CD14-positive monocyte (primary cell): Measurements from ENCODE around the gene PDGFD. TPM values are rescaled to one million over a fixed set of nuclear protein-coding genes. Genes with fewer than 3 reads are reported as not detected.

Experiments used
- DNase-seq, 3 donors: peaks; one replicate each; pipeline ENCODE4 v3.0.0-alpha.2; 2011 to 2022
- H2AFZ ChIP-seq: 2 replicates; pipeline ENCODE4 v1.6.0; 2012; ENCODE audit warnings: mild to moderate bottlenecking, low read depth, low read length, inconsistent platforms; ENCODE audit not compliant: insufficient read depth, poor library complexity, severe bottlenecking
- H3K27ac ChIP-seq, 2 donors: 1 replicate in 1 of 2; 2 replicates in 1 of 2; pipeline ENCODE4 v1.5.1; 2012 to 2013; ENCODE audit warnings: low read length in 2 of 2, control low read depth in 1 of 2, inconsistent platforms in 1 of 2, low read depth in 1 of 2, mild to moderate bottlenecking in 1 of 2
- H3K27me3 ChIP-seq, 2 donors: one replicate each; pipeline versions ENCODE4 v1.6.0 to v1.6.1; 2011 to 2013; ENCODE audit warnings: low read length in 2 of 2; ENCODE audit not compliant: control insufficient read depth in 2 of 2, insufficient read depth in 2 of 2
- H3K36me3 ChIP-seq, 2 donors: replicated peaks in 1 of 2; 1 replicate in 1 of 2; 2 replicates in 1 of 2; pipeline versions ENCODE4 v1.5.1 to v1.6.1; 2012 to 2013; ENCODE audit warnings: low read length in 2 of 2, control low read depth in 1 of 2, inconsistent platforms in 1 of 2, mild to moderate bottlenecking in 1 of 2; ENCODE audit not compliant: insufficient read depth in 2 of 2, control insufficient read depth in 1 of 2
- H3K4me1 ChIP-seq, 2 donors: 1 replicate in 1 of 2; 2 replicates in 1 of 2; pipeline versions ENCODE4 v1.5.1 to v1.6.1; 2012 to 2013; ENCODE audit warnings: low read length in 2 of 2, control low read depth in 1 of 2, inconsistent platforms in 1 of 2, mild to moderate bottlenecking in 1 of 2, moderate library complexity in 1 of 2; ENCODE audit not compliant: insufficient read depth in 2 of 2, control insufficient read depth in 1 of 2
- H3K4me2 ChIP-seq: replicated peaks from 2 replicates; pipeline ENCODE3; 2012; ENCODE audit warnings: low read length, moderate library complexity, mild to moderate bottlenecking; ENCODE audit not compliant: poor library complexity, severe bottlenecking; ENCODE audit errors: extremely low read depth
- H3K4me3 ChIP-seq, 3 experiments: fragments of 200-600 bp in 1 of 3; sonication (generic) in 1 of 3; replicated peaks in 1 of 3; 1 replicate in 2 of 3; 2 replicates in 1 of 3; pipeline ENCODE4 v1.5.1; 2011 to 2013; ENCODE audit warnings: low read length in 3 of 3, mild to moderate bottlenecking in 3 of 3, control low read depth in 2 of 3, low read depth in 2 of 3, inconsistent platforms in 1 of 3, moderate library complexity in 1 of 3
- H3K79me2 ChIP-seq: 2 replicates; pipeline ENCODE4 v1.6.0; 2012; ENCODE audit warnings: mild to moderate bottlenecking, control low read depth, inconsistent platforms, low read length, moderate library complexity; ENCODE audit not compliant: insufficient read depth
- H3K9ac ChIP-seq: 2 replicates; pipeline ENCODE4 v1.6.0; 2017; ENCODE audit warnings: low read length, mild to moderate bottlenecking; ENCODE audit not compliant: insufficient read depth, poor library complexity, severe bottlenecking
- H3K9me3 ChIP-seq, 2 donors: replicated peaks in 1 of 2; 1 replicate in 1 of 2; 2 replicates in 1 of 2; pipeline versions ENCODE4 v1.5.1 to v1.6.1; 2012 to 2013; ENCODE audit warnings: low read length in 2 of 2, control low read depth in 1 of 2; ENCODE audit not compliant: control insufficient read depth in 1 of 2, insufficient read depth in 1 of 2
- H4K20me1 ChIP-seq: 2 replicates; pipeline ENCODE4 v1.6.0; 2012; ENCODE audit warnings: mild to moderate bottlenecking, low read length, control low read depth, moderate library complexity; ENCODE audit not compliant: insufficient read depth
- H3K27ac Mint-ChIP-seq, 7 donors: one replicate each; pipeline ENCODE4 v1.8.0; 2020; ENCODE audit warnings: mild to moderate bottlenecking in 7 of 7, mixed read lengths in 7 of 7, moderate library complexity in 6 of 7, inconsistent platforms in 2 of 7
- H3K27me3 Mint-ChIP-seq, 3 donors: one replicate each; pipeline ENCODE4 v1.8.0; 2021 to 2022; ENCODE audit warnings: low read depth in 3 of 3, mild to moderate bottlenecking in 3 of 3, mixed read lengths in 3 of 3, moderate library complexity in 3 of 3, inconsistent platforms in 1 of 3
- H3K36me3 Mint-ChIP-seq, 2 donors: one replicate each; pipeline ENCODE4 v1.8.0; 2020; ENCODE audit warnings: mixed read lengths in 2 of 2, inconsistent platforms in 1 of 2, mild to moderate bottlenecking in 1 of 2
- H3K4me1 Mint-ChIP-seq: one replicate; pipeline ENCODE4 v1.8.0; 2020; ENCODE audit warnings: mild to moderate bottlenecking, mixed read lengths
- H3K4me3 Mint-ChIP-seq, 2 donors: one replicate each; pipeline ENCODE4 v1.8.0; 2020; ENCODE audit warnings: mild to moderate bottlenecking in 2 of 2, mixed read lengths in 2 of 2, moderate library complexity in 1 of 2
- H3K9me3 Mint-ChIP-seq, 7 donors: one replicate each; pipeline ENCODE4 v1.8.0; 2020 to 2022; ENCODE audit warnings: mixed read lengths in 7 of 7, mild to moderate bottlenecking in 6 of 7, moderate library complexity in 6 of 7, inconsistent platforms in 2 of 7
- WGBS: methylation state at CpG from one replicate; pipeline ENCODE4 v1.1.5; 2013; ENCODE audit warnings: missing lambda C conversion rate; ENCODE audit not compliant: insufficient coverage; 5-methylcytosine and 5-hydroxymethylcytosine counted together
- intact Hi-C, 2 donors: fragments of 100-400 bp; cut with micrococcal nuclease; formaldehyde crosslinking; loops; one replicate each; pipeline versions ENCODE4 v1.15.0 to v1.15.1; 2023
- polyA plus RNA-seq, 3 donors: library from polyadenylated mRNA; depleted of rRNA in 1 of 3; unstranded in 2 of 3; stranded (reverse) in 1 of 3; fragments of 300-500 nt in 2 of 3; fragments of >200 nt in 1 of 3; fragmentation: Illumina TruSeq in 2 of 3; gene quantifications; 1 replicate in 2 of 3; 2 replicates in 1 of 3; pipeline ENCODE4 v1.2.3, GENCODE V29; 2012 to 2021
- TF ChIP-seq, protein P1 (sequence below): fragments of 200-600 bp; IDR thresholded peaks from one replicate; pipeline ENCODE4 v1.8.0; 2022; ENCODE audit warnings: antibody characterized with exemption, mild to moderate bottlenecking

PDGFD gene
- polyA plus RNA-seq, 3 donors = 0.05 to 0.15 TPM; not detected in 1

DNA sequence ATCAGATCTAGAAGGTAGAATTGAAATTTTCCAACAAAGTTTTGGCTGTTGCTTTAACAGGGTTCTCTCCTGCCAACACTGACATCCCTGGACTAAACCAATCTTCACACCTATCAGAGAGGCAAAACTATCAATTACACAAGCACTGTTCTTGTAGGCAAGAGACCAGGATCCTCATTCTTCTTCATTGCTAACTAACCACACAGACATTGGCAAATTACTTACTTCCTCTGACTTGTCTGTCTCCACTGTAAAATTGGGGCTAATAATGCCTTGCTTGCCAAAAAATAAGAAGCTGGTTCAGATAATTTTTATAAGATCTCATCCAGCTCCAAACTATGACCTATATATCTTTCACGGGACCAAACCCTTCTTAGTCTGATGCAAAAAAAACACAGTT, 221.3 kb downstream of the PDGFD start:
- intact Hi-C loops = no loop called here
- Mint-ChIP-seq H3K27me3 (peaks cover 0 to 2% (median 0%) of the 10 kb centered on the region in 3 donors), H3K36me3 (no peaks in the 10 kb centered on the region), H3K9me3 (peaks cover 0 to 2% (median 0%) of the 10 kb centered on the region in 7 donors), H3K4me1 (peaks cover 5% of the 10 kb centered on the region), H3K27ac (no peak overlapping the region), H3K4me3 (no peak overlapping the region)
- no peak overlapping the region for H3K4me3 ChIP-seq
- H3K9me3 ChIP-seq = no peaks in the 10 kb centered on the region
- H4K20me1 ChIP-seq = no peaks in the 10 kb centered on the region
- H3K4me1 ChIP-seq = no peaks in the 10 kb centered on the region
- H3K27me3 ChIP-seq = no peaks in the 10 kb centered on the region
- no CpG with 5 or more reads among the region's 1 CpG for WGBS
- no peaks in the 10 kb centered on the region for H3K36me3 ChIP-seq
- TF ChIP-seq, protein P1, sequence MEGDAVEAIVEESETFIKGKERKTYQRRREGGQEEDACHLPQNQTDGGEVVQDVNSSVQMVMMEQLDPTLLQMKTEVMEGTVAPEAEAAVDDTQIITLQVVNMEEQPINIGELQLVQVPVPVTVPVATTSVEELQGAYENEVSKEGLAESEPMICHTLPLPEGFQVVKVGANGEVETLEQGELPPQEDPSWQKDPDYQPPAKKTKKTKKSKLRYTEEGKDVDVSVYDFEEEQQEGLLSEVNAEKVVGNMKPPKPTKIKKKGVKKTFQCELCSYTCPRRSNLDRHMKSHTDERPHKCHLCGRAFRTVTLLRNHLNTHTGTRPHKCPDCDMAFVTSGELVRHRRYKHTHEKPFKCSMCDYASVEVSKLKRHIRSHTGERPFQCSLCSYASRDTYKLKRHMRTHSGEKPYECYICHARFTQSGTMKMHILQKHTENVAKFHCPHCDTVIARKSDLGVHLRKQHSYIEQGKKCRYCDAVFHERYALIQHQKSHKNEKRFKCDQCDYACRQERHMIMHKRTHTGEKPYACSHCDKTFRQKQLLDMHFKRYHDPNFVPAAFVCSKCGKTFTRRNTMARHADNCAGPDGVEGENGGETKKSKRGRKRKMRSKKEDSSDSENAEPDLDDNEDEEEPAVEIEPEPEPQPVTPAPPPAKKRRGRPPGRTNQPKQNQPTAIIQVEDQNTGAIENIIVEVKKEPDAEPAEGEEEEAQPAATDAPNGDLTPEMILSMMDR = no peak
- H3K4me2 ChIP-seq = no peak overlapping the region
- no peak for DNase-seq
- H3K27ac ChIP-seq = no peak overlapping the region
- no peak overlapping the region for H2AFZ ChIP-seq
- no peak overlapping the region for H3K9ac ChIP-seq
- no peaks in the 10 kb centered on the region for H3K79me2 ChIP-seq

DNA sequence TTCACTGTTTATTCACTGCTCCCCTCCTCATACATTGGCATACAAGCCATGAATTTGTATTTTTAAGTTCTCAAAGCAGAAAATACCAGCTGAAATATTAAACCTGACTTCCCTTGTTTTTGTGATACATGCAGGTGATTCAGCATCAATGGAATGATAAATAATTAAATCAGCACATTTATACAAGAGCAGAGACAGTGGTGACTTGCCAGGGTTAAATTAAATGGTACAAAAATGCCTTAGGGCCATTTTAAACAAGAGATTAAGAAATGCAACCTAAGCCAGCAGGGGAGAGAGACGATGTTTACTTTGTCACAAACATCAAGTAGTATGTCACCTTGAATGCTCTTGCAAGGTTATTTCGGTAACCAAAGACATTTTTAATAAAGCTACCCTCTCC, 223.4 kb downstream of the PDGFD start:
- Histone ChIP-seq H3K9me3 (no peaks in the 10 kb centered on the region), H3K4me2 (no peak overlapping the region), H3K79me2 (no peaks in the 10 kb centered on the region), H3K4me3 (no peak overlapping the region), H3K27ac (no peak overlapping the region), H3K4me1 (no peaks in the 10 kb centered on the region), H4K20me1 (no peaks in the 10 kb centered on the region), H3K27me3 (no peaks in the 10 kb centered on the region), H2AFZ (no peak overlapping the region), H3K9ac (no peak overlapping the region), H3K36me3 (no peaks in the 10 kb centered on the region)
- TF ChIP-seq, protein P1 = no peak
- peaks cover 5% of the 10 kb centered on the region for H3K4me1 Mint-ChIP-seq
- no peak overlapping the region for H3K4me3 Mint-ChIP-seq
- H3K27ac Mint-ChIP-seq = no peak overlapping the region
- H3K9me3 Mint-ChIP-seq = peaks cover 0 to 2% (median 0%) of the 10 kb centered on the region in 7 donors
- no peak for DNase-seq
- H3K27me3 Mint-ChIP-seq = peaks cover 0 to under 1% (median 0%) of the 10 kb centered on the region in 3 donors
- intact Hi-C loops = no loop called here
- no CpG with 5 or more reads among the region's 2 CpGs for WGBS
- no peaks in the 10 kb centered on the region for H3K36me3 Mint-ChIP-seq
